Measurements from ENCODE around the gene ACTBL2.

DNA sequence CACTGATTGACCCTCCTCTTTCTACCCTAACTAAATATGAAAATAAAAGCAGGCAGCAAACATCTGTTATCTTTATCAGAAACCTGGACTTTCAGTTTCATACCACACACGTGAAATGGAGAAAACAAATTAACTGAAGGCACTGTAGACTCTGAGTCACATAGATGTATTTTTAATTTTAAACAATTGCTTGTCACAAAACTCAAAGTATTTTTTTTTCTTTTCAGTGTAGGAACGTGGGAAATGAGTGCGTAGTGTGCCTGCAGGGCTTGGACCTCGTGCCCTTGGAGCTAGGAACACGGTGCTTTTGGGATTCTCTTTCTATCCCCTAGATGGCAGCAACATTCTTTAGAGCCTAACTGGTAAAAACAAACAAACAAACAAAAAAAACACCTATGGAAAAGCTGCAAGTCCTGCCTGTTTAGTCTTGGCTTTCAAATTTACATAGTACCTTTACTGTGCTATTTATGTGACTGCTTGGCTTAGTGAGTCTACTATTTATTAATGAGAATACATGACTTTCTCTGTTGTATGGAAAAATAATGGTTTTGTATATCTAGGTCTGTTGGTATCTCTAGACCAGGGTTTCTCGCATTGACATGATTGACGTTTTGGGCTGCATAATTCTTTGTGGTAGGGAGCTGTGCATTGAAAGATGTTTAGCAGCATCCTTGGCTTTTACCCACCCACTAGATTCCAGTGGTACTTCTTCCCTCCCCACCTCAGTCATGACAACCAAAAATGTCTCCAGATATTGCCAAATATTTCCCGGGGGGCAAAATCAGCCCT is 16.8 kb upstream of the ACTBL2 start:
- TF ChIP-seq POLR2AphosphoS5 (IDR thresholded peaks at IDR 0.05; ENCODE audit: borderline replicate concordance, low read depth, low read length) (no peak), EZH2 (IDR thresholded peaks at IDR 0.05) (no peak), FOXP2 (optimal IDR thresholded peaks at IDR 0.05; ENCODE audit: control extremely low read depth, extremely low read length, insufficient read depth) (peak; percentile 42)

All from SK-N-MC (cell line).